Esophagus squamous epithelium (tissue), 5 donors: ENCODE measurements around the gene ARAF. TPM values are rescaled to one million over a fixed set of nuclear protein-coding genes. Genes with fewer than 3 reads are reported as not detected.

Source experiments
- DNase-seq: peaks from one replicate; lab custom pipeline; 2025; lab: John Stamatoyannopoulos, UW
- H3K27ac ChIP-seq, 4 donors: fragments of 200-600 bp; sonication (generic); one replicate each; pipeline ENCODE4 v1.5.1; 2016 to 2019; ENCODE audit warnings: mild to moderate bottlenecking in 1 of 4
- H3K27me3 ChIP-seq, 4 donors: fragments of 200-600 bp; sonication (generic); 1 replicate in 3 of 4; 2 replicates in 1 of 4; pipeline versions ENCODE4 v1.5.1 to v1.6.0; 2017 to 2021; ENCODE audit warnings: antibody characterized with exemption in 1 of 4
- H3K36me3 ChIP-seq, 3 donors: fragments of 200-600 bp; sonication (generic); one replicate each; pipeline ENCODE4 v1.5.1; 2016 to 2019
- H3K4me1 ChIP-seq, 3 donors: fragments of 200-600 bp; sonication (generic); one replicate each; pipeline ENCODE4 v1.5.1; 2017 to 2019
- H3K4me3 ChIP-seq, 4 donors: fragments of 200-600 bp; sonication (generic); 1 replicate in 3 of 4; 2 replicates in 1 of 4; pipeline ENCODE4 v1.5.1; 2016 to 2019; ENCODE audit warnings: mild to moderate bottlenecking in 2 of 4, moderate library complexity in 1 of 4
- H3K9me3 ChIP-seq, 3 donors: fragments of 200-600 bp; sonication (generic); one replicate each; pipeline ENCODE4 v1.5.1; 2016 to 2019
- CTCF ChIP-seq, 6 experiments: fragments of 450-650 bp in 4 of 6; fragments of 200-600 bp in 2 of 6; sonication (generic) in 2 of 6; IDR thresholded peaks; one replicate each; pipeline ENCODE4 v1.5.1; 2016 to 2019; ENCODE audit warnings: antibody characterized with exemption in 6 of 6, mild to moderate bottlenecking in 4 of 6, moderate library complexity in 4 of 6
- POLR2A ChIP-seq, 4 donors: fragments of 450-650 bp; IDR thresholded peaks; one replicate each; pipeline ENCODE4 v1.6.1; 2017; ENCODE audit warnings: antibody characterized with exemption in 4 of 4, mild to moderate bottlenecking in 4 of 4, moderate library complexity in 3 of 4
- WGBS, 2 donors: methylation state at CpG; one replicate each; pipeline ENCODE4 v1.1.5; 2018; 5-methylcytosine and 5-hydroxymethylcytosine counted together
- intact Hi-C: fragments of 100-400 bp; cut with DNase I; formaldehyde crosslinking; loops from one replicate; pipeline ENCODE4 v1.15.0; 2022
- total RNA-seq, 4 donors: library from RNA; depleted of rRNA; stranded (reverse); fragments of >200 nt; gene quantifications; one replicate each; pipeline ENCODE4 v1.1.0, GENCODE V29; 2016
- donor health status: DM: yes; HTN: yes; CAD: no.

ARAF gene
- total RNA-seq, 4 donors from 2014 or later: 19.8 to 37.4 (median 24.0) TPM

DNA sequence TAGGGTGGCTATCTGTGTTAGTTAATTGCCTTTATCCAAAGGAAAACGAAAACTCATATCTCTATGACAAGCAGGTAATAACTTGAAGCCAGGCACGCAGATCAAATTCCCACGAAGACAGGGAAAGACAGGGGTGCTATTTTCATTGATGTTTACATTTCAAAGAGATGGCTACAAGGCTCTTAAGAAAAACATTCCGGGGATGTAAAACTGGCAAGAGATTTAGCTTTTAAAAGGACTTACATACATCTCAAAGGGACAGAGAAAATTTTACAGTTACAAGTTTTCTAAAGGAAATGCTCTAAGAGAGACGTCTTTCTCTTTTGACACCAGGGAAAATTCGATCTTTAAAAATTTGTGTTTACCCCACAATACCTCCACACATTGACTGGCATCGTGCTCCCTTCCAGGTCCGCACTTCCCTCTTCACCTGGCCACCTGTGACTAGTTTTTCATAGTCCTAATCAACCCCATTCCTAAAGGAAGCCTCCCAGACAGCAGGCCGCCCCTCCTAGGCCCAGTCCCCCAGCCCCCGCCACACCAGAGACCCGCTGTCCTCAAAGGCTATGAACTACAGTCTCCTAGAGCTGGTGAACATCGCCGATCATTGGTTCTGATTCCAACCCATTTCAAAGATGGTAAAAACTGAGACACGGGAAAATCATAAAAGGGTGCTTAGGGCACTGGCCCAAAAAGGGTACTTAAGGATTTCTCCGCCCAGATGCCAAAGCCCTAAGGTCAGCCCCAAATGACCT, 649 bp upstream of the ARAF start:
- TF ChIP-seq CTCF (IDR thresholded peaks at IDR 0.05): no peak
- no peak for TF ChIP-seq POLR2A (IDR thresholded peaks at IDR 0.05)
- DNase-seq: no peak
- Histone ChIP-seq H3K27me3 (no peaks in the 10 kb centered on the region), H3K9me3 (no peaks in the 10 kb centered on the region), H3K36me3 (peaks cover 0 to 29% (median 0%) of the 10 kb centered on the region in 3 donors), H3K27ac (peak overlapping the region; percentile 87 to 96 (median 94)), H3K4me3 (peak overlapping the region; percentile 62 to 71 (median 65)), H3K4me1 (peaks cover 0 to 51% (median 3%) of the 10 kb centered on the region in 3 donors)
- 10 to 41% methylated on average over 8 to 14 of the region's 15 CpGs for WGBS, 2 donors
- intact Hi-C loops: no loop called here

DNA sequence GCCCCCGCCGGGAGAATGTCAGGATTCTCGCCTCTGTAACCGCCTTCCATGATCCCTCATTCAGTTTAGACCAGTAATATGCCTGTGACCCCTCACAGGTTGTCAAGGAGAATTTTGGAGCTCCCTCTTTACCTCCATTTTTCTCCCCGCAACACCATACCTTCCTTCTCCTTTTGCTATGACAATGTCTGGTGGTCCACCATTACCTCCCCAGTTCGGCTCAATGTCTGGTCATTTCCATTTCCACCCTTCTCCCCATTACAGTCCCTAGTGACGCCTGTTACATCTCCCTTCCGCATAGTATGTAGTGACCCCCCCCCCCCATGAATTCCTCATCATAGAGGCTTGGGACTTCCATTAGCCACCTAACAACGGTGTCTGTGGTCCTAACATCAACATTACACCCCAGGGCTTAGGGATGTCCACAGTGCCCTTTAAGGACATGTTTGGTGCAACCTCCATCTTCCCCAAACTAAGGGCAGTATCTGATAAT, 700 bp downstream of the ARAF start:
- H3K4me1 ChIP-seq: peaks cover 0 to 43% (median 3%) of the 10 kb centered on the region in 3 donors
- intact Hi-C loops: no loop called here
- H3K36me3 ChIP-seq: peaks cover 2 to 40% (median 4%) of the 10 kb centered on the region in 3 donors
- TF ChIP-seq CTCF (IDR thresholded peaks at IDR 0.05) (no peak), POLR2A (IDR thresholded peaks at IDR 0.05) (no peak)
- WGBS, 2 donors: 5 to 30% methylated on average over 9 of the region's 9 CpGs
- H3K27me3 ChIP-seq: no peaks in the 10 kb centered on the region
- peak overlapping the region; percentile 62 to 71 (median 65) for H3K4me3 ChIP-seq
- peak overlapping the region; percentile 87 to 96 (median 94) for H3K27ac ChIP-seq
- no peak for DNase-seq
- H3K9me3 ChIP-seq: no peaks in the 10 kb centered on the region

- H3K4me3 ChIP-seq: no peak overlapping the region
- intact Hi-C loops: no loop called here
These were observed 1.7 kb downstream of the ARAF start for GRCh38 chrX:47562615-47563243.

GRCh38 chrX:47563801-47564315, 2.9 kb downstream of the ARAF start:
- no peak overlapping the region for H3K27ac ChIP-seq
- no peak for DNase-seq
- no peak for TF ChIP-seq POLR2A (IDR thresholded peaks at IDR 0.05)
- no peak for TF ChIP-seq CTCF (IDR thresholded peaks at IDR 0.05)
- H3K36me3 ChIP-seq: peaks cover 6 to 61% (median 8%) of the 10 kb centered on the region in 3 donors
- no peaks in the 10 kb centered on the region for H3K27me3 ChIP-seq
- H3K9me3 ChIP-seq: no peaks in the 10 kb centered on the region
- peaks cover 0 to 41% (median 3%) of the 10 kb centered on the region in 3 donors for H3K4me1 ChIP-seq
- H3K4me3 ChIP-seq: no peak overlapping the region
- 69 to 70% methylated on average over 8 of the region's 8 CpGs for WGBS, 2 donors
- intact Hi-C loops: no loop called here

More at GRCh38 chrX:47562615-47563243, 1.7 kb downstream of the ARAF start:
- H3K27ac ChIP-seq: no peak overlapping the region
- DNase-seq: no peak
- peaks cover 0 to 41% (median 3%) of the 10 kb centered on the region in 3 donors for H3K4me1 ChIP-seq
- H3K36me3 ChIP-seq: peaks cover 6 to 50% (median 8%) of the 10 kb centered on the region in 3 donors
- H3K9me3 ChIP-seq: no peaks in the 10 kb centered on the region
- TF ChIP-seq CTCF (IDR thresholded peaks at IDR 0.05): peak in 3 of 6 experiments; percentile 15 to 40 (median 25)
- no peak for TF ChIP-seq POLR2A (IDR thresholded peaks at IDR 0.05)
- H3K27me3 ChIP-seq: no peaks in the 10 kb centered on the region
- WGBS, 2 donors: 57 to 100% methylated on average over 1 to 6 of the region's 13 CpGs
